ENCODE measurements around the gene ERC2.

DNA sequence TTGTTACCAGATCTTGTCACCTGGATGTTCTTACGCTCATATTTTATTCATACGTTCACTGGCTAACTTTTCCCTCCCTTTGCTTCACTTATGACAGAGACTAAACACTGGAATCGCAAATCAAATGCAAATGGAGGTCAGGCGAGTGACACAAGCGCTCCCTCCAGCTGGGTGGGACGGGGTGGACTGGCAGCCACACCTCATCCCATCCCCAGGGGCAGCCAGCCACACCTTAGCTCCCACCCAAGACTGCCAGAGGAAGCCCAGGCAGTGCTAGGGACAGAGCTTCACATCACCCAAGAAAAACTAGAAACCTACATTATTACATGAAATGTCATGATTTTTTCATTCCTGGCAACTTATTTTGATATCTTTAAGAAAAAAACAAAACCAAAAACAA is 366.2 kb downstream of the ERC2 start:
- TF ChIP-seq ZNF543 (CRISPR knock-in tag; IDR thresholded peaks at IDR 0.05) (no peak), ZNF143 (CRISPR knock-in tag; IDR thresholded peaks at IDR 0.05) (no peak), ELF4 (CRISPR knock-in tag; IDR thresholded peaks at IDR 0.05; ENCODE audit: borderline replicate concordance) (no peak), POLR2AphosphoS2 (IDR thresholded peaks at IDR 0.05; ENCODE audit: low read depth, low read length) (no peak), RAD21 (CRISPR knock-in tag; IDR thresholded peaks at IDR 0.05) (no peak), NR3C1 (CRISPR knock-in tag; IDR thresholded peaks at IDR 0.05) (no peak)
- TF ChIP-seq, protein P1, sequence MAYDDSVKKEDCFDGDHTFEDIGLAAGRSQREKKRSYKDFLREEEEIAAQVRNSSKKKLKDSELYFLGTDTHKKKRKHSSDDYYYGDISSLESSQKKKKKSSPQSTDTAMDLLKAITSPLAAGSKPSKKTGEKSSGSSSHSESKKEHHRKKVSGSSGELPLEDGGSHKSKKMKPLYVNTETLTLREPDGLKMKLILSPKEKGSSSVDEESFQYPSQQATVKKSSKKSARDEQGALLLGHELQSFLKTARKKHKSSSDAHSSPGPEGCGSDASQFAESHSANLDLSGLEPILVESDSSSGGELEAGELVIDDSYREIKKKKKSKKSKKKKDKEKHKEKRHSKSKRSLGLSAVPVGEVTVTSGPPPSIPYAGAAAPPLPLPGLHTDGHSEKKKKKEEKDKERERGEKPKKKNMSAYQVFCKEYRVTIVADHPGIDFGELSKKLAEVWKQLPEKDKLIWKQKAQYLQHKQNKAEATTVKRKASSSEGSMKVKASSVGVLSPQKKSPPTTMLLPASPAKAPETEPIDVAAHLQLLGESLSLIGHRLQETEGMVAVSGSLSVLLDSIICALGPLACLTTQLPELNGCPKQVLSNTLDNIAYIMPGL (CRISPR knock-in tag; IDR thresholded peaks at IDR 0.05; ENCODE audit: borderline replicate concordance in 1 of 2, low read depth in 1 of 2) = no peak
- TF ChIP-seq, protein P2, sequence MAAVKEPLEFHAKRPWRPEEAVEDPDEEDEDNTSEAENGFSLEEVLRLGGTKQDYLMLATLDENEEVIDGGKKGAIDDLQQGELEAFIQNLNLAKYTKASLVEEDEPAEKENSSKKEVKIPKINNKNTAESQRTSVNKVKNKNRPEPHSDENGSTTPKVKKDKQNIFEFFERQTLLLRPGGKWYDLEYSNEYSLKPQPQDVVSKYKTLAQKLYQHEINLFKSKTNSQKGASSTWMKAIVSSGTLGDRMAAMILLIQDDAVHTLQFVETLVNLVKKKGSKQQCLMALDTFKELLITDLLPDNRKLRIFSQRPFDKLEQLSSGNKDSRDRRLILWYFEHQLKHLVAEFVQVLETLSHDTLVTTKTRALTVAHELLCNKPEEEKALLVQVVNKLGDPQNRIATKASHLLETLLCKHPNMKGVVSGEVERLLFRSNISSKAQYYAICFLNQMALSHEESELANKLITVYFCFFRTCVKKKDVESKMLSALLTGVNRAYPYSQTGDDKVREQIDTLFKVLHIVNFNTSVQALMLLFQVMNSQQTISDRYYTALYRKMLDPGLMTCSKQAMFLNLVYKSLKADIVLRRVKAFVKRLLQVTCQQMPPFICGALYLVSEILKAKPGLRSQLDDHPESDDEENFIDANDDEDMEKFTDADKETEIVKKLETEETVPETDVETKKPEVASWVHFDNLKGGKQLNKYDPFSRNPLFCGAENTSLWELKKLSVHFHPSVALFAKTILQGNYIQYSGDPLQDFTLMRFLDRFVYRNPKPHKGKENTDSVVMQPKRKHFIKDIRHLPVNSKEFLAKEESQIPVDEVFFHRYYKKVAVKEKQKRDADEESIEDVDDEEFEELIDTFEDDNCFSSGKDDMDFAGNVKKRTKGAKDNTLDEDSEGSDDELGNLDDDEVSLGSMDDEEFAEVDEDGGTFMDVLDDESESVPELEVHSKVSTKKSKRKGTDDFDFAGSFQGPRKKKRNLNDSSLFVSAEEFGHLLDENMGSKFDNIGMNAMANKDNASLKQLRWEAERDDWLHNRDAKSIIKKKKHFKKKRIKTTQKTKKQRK (IDR thresholded peaks at IDR 0.05; ENCODE audit: low read length) = no peak
- TF ChIP-seq, protein P3, sequence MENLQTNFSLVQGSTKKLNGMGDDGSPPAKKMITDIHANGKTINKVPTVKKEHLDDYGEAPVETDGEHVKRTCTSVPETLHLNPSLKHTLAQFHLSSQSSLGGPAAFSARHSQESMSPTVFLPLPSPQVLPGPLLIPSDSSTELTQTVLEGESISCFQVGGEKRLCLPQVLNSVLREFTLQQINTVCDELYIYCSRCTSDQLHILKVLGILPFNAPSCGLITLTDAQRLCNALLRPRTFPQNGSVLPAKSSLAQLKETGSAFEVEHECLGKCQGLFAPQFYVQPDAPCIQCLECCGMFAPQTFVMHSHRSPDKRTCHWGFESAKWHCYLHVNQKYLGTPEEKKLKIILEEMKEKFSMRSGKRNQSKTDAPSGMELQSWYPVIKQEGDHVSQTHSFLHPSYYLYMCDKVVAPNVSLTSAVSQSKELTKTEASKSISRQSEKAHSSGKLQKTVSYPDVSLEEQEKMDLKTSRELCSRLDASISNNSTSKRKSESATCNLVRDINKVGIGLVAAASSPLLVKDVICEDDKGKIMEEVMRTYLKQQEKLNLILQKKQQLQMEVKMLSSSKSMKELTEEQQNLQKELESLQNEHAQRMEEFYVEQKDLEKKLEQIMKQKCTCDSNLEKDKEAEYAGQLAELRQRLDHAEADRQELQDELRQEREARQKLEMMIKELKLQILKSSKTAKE (CRISPR knock-in tag; IDR thresholded peaks at IDR 0.05; ENCODE audit: borderline replicate concordance) = no peak
- TF ChIP-seq, protein P4, sequence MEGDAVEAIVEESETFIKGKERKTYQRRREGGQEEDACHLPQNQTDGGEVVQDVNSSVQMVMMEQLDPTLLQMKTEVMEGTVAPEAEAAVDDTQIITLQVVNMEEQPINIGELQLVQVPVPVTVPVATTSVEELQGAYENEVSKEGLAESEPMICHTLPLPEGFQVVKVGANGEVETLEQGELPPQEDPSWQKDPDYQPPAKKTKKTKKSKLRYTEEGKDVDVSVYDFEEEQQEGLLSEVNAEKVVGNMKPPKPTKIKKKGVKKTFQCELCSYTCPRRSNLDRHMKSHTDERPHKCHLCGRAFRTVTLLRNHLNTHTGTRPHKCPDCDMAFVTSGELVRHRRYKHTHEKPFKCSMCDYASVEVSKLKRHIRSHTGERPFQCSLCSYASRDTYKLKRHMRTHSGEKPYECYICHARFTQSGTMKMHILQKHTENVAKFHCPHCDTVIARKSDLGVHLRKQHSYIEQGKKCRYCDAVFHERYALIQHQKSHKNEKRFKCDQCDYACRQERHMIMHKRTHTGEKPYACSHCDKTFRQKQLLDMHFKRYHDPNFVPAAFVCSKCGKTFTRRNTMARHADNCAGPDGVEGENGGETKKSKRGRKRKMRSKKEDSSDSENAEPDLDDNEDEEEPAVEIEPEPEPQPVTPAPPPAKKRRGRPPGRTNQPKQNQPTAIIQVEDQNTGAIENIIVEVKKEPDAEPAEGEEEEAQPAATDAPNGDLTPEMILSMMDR (CRISPR knock-in tag; IDR thresholded peaks at IDR 0.05) = no peak
- TF ChIP-seq, protein P5, sequence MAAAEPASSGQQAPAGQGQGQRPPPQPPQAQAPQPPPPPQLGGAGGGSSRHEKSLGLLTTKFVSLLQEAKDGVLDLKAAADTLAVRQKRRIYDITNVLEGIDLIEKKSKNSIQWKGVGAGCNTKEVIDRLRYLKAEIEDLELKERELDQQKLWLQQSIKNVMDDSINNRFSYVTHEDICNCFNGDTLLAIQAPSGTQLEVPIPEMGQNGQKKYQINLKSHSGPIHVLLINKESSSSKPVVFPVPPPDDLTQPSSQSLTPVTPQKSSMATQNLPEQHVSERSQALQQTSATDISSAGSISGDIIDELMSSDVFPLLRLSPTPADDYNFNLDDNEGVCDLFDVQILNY (CRISPR knock-in tag; conservative IDR thresholded peaks at IDR 0.05) = no peak
- TF ChIP-seq, protein P6, sequence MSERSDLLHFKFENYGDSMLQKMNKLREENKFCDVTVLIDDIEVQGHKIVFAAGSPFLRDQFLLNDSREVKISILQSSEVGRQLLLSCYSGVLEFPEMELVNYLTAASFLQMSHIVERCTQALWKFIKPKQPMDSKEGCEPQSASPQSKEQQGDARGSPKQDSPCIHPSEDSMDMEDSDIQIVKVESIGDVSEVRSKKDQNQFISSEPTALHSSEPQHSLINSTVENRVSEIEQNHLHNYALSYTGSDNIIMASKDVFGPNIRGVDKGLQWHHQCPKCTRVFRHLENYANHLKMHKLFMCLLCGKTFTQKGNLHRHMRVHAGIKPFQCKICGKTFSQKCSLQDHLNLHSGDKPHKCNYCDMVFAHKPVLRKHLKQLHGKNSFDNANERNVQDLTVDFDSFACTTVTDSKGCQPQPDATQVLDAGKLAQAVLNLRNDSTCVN (CRISPR knock-in tag; IDR thresholded peaks at IDR 0.05; ENCODE audit: borderline replicate concordance) = no peak
- TF ChIP-seq, protein P7, sequence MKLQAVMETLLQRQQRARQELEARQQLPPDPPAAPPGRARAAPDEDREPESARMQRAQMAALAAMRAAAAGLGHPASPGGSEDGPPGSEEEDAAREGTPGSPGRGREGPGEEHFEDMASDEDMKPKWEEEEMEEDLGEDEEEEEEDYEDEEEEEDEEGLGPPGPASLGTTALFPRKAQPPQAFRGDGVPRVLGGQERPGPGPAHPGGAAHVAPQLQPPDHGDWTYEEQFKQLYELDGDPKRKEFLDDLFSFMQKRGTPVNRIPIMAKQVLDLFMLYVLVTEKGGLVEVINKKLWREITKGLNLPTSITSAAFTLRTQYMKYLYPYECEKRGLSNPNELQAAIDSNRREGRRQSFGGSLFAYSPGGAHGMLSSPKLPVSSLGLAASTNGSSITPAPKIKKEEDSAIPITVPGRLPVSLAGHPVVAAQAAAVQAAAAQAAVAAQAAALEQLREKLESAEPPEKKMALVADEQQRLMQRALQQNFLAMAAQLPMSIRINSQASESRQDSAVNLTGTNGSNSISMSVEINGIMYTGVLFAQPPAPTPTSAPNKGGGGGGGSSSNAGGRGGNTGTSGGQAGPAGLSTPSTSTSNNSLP (IDR thresholded peaks at IDR 0.05; ENCODE audit: low read depth, low read length) = no peak
